Pancreas (tissue), 10 donors: Measurements from ENCODE around the gene SLC10A7. TPM values are rescaled to one million over a fixed set of nuclear protein-coding genes. Genes with fewer than 3 reads are reported as not detected.

Source experiments
- ATAC-seq, 4 donors: fragments of 200-7000 bp; cut with Tn5 transposase; one replicate each; pipeline versions ENCODE4 v1.8.0 to v1.9.1; 2020; ENCODE audit warnings: mild to moderate bottlenecking in 4 of 4, moderate library complexity in 4 of 4
- DNase-seq, 6 donors: peaks; one replicate each; pipeline ENCODE4 v3.0.0-alpha.2; 2020
- FAIRE-seq: peaks from 2 replicates; lab custom pipeline; 2012; peaks lifted over from hg19 to GRCh38; lab: Jason Lieb, UNC
- H3K27ac ChIP-seq, 4 donors: fragments of 200-600 bp; sonication (generic); 1 replicate in 3 of 4; 2 replicates in 1 of 4; pipeline versions ENCODE4 v1.5.0 to v1.8.0; 2020
- H3K27me3 ChIP-seq, 4 donors: fragments of 200-600 bp; one replicate each; pipeline ENCODE4 v1.8.0; 2021
- H3K36me3 ChIP-seq, 3 donors: fragments of 200-600 bp; sonication (generic) in 1 of 3; one replicate each; pipeline versions ENCODE4 v1.5.0 to v1.8.0; 2020 to 2021
- H3K4me1 ChIP-seq, 3 donors: fragments of 200-600 bp; one replicate each; pipeline ENCODE4 v1.8.0; 2021
- H3K4me3 ChIP-seq, 4 donors: fragments of 200-600 bp; sonication (generic) in 2 of 4; one replicate each; pipeline versions ENCODE4 v1.5.0 to v1.8.0; 2020 to 2021
- H3K9me3 ChIP-seq, 4 donors: fragments of 200-600 bp; one replicate each; pipeline ENCODE4 v1.8.0; 2021
- CTCF ChIP-seq, 4 donors: fragments of 200-600 bp; sonication (generic) in 3 of 4; IDR thresholded peaks; one replicate each; pipeline versions ENCODE4 v1.5.0 to v1.8.0; 2021; ENCODE audit warnings: antibody characterized with exemption in 4 of 4
- WGBS, 2 donors: extraction: QIAGEN DNeasy Blood & Tissue Kit; methylation state at CpG; one replicate each; pipeline ENCODE4 v1.1.7; 2013; 5-methylcytosine and 5-hydroxymethylcytosine counted together
- intact Hi-C, 3 donors: fragments of 100-400 bp; cut with DNase I; formaldehyde crosslinking; loops; one replicate each; pipeline versions ENCODE4 v1.11.1 to v1.14.2; 2022
- polyA plus RNA-seq, 2 donors: library from polyadenylated mRNA; stranded (reverse); fragments of 200-250 nt; gene quantifications; one replicate each; pipeline ENCODE4 v1.2.3, GENCODE V29; 2013
- total RNA-seq, 6 donors: library from RNA; stranded (reverse); fragmentation: NEBNext Ultra II Directional in 4 of 6; extraction: Animal tissue kit (Norgen Biotek cat#: 25700) in 4 of 6; gene quantifications; one replicate each; pipeline versions ENCODE4 v1.2.1 to v1.2.4, GENCODE V29; 2021 to 2023
- donor health status: healthy with polysubstance abuse.
- donor health status: DM: no; HTN: no; CAD: no; lungs with moderate emphysema.
- donor health status: DM: no; HTN: no; CAD: no.
- donor health status: control.
- donor health status: control.
- donor health status: Bipolar disorder and iron deficiency.
- donor health status: DM: yes; HTN: yes; CAD: no.
- donor health status: DM: no; HTN: no; CAD: no.
- donor health status: DM: no; HTN: no; CAD: no.
- donor health status: DM: yes; HTN: yes; CAD: no.

Gene SLC10A7
- total and polyA plus RNA-seq, 8 donors, result 2.1 to 11.1 (median 6.9) TPM

- ATAC-seq (no peak), FAIRE-seq (no peak), DNase-seq (no peak)
- Histone ChIP-seq H3K4me3 (no peak overlapping the region), H3K4me1 (peaks cover 0 to 3% (median 0%) of the 10 kb centered on the region in 3 donors), H3K36me3 (no peaks in the 10 kb centered on the region), H3K9me3 (no peaks in the 10 kb centered on the region), H3K27me3 (no peaks in the 10 kb centered on the region), H3K27ac (no peak overlapping the region)
- intact Hi-C loops, result no loop called here
- WGBS, 2 donors, result 93 to 94% methylated on average over 5 of the region's 5 CpGs
- TF ChIP-seq CTCF (IDR thresholded peaks at IDR 0.05), result no peak
These were observed 248.4 kb downstream of the SLC10A7 start for GRCh38 chr4:146273204-146273901.

GRCh38 chr4:146271466-146271865, 250.3 kb downstream of the SLC10A7 start:
- ATAC-seq, result no peak
- FAIRE-seq, result no peak
- Histone ChIP-seq H3K9me3 (no peaks in the 10 kb centered on the region), H3K4me1 (peaks cover 0 to 7% (median 0%) of the 10 kb centered on the region in 3 donors), H3K36me3 (no peaks in the 10 kb centered on the region), H3K27ac (no peak overlapping the region), H3K4me3 (no peak overlapping the region), H3K27me3 (no peaks in the 10 kb centered on the region)
- 97 to 100% methylated on average over 3 of the region's 3 CpGs for WGBS, 2 donors
- TF ChIP-seq CTCF (IDR thresholded peaks at IDR 0.05), result no peak
- intact Hi-C loops, result no loop called here
- DNase-seq, result no peak

GRCh38 chr4:146269228-146269653, 252.5 kb downstream of the SLC10A7 start:
- intact Hi-C loops, result no loop called here
- no peak overlapping the region for H3K27ac ChIP-seq
- H3K9me3 ChIP-seq, result no peaks in the 10 kb centered on the region
- no peak for FAIRE-seq
- H3K36me3 ChIP-seq, result no peaks in the 10 kb centered on the region
- TF ChIP-seq CTCF (IDR thresholded peaks at IDR 0.05), result no peak
- no peak overlapping the region for H3K4me3 ChIP-seq
- no peaks in the 10 kb centered on the region for H3K27me3 ChIP-seq
- WGBS, 2 donors, result 85% methylated on average over 2 of the region's 2 CpGs
- DNase-seq, result no peak
- H3K4me1 ChIP-seq, result peaks cover 0 to 3% (median 0%) of the 10 kb centered on the region in 3 donors
- no peak for ATAC-seq

- FAIRE-seq, result no peak
These were observed 253.9 kb downstream of the SLC10A7 start for GRCh38 chr4:146267826-146268225.

More at GRCh38 chr4:146267826-146268225, 253.9 kb downstream of the SLC10A7 start:
- Histone ChIP-seq H3K9me3 (no peaks in the 10 kb centered on the region), H3K4me1 (peaks cover 0 to 3% (median 0%) of the 10 kb centered on the region in 3 donors), H3K27me3 (no peaks in the 10 kb centered on the region), H3K36me3 (no peaks in the 10 kb centered on the region), H3K4me3 (no peak overlapping the region), H3K27ac (no peak overlapping the region)
- TF ChIP-seq CTCF (IDR thresholded peaks at IDR 0.05), result no peak
- 82 to 84% methylated on average over 5 of the region's 5 CpGs for WGBS, 2 donors
- peak in 2 of 4 donors; percentile 12 to 25 for ATAC-seq
- no peak for DNase-seq
- intact Hi-C loops, result no loop called here
